Measurements from ENCODE around the gene SEMA5A.
"Not testable (repeated sequence)": the region's sequence is repeated elsewhere in the genome, so short reads cannot be mapped to it uniquely, and the experiment has no call there.

Gene SEMA5A

DNA sequence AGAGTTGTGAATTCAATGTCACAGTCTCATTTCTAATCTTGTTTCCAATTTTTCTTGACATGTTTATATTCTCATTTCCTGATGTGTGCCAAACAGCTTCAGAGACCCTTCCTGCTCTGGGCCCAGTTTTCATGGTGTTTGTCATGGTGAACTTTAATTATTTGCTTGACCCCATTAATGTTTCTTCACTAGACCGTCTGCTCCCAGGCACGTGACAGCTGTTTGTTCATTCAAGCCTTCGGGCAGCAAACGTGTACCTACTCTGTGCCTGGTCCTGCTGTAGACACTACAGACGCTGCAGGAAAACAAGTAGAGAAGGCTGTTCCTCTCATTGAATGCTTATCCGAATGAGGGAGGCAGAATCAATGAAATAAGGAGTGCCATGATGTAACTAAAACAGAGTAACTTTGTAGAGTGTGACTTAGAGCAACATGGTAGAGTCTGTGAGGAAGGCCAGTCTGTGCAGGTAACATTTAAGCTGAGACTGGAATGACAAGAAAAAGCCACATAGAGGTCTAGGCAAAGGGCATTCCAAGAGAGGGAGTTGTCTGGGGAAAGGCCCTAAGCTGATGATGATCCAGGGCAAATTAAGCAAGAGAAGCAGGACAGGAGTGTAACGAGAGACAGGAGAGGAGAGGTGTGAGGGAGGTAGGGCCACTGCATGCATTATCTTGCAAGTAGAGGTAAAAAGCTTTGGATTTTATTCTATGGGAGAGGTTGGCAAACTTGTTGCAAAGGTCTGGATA is 191.4 kb downstream of the SEMA5A start:
- TF ChIP-seq, protein P1, sequence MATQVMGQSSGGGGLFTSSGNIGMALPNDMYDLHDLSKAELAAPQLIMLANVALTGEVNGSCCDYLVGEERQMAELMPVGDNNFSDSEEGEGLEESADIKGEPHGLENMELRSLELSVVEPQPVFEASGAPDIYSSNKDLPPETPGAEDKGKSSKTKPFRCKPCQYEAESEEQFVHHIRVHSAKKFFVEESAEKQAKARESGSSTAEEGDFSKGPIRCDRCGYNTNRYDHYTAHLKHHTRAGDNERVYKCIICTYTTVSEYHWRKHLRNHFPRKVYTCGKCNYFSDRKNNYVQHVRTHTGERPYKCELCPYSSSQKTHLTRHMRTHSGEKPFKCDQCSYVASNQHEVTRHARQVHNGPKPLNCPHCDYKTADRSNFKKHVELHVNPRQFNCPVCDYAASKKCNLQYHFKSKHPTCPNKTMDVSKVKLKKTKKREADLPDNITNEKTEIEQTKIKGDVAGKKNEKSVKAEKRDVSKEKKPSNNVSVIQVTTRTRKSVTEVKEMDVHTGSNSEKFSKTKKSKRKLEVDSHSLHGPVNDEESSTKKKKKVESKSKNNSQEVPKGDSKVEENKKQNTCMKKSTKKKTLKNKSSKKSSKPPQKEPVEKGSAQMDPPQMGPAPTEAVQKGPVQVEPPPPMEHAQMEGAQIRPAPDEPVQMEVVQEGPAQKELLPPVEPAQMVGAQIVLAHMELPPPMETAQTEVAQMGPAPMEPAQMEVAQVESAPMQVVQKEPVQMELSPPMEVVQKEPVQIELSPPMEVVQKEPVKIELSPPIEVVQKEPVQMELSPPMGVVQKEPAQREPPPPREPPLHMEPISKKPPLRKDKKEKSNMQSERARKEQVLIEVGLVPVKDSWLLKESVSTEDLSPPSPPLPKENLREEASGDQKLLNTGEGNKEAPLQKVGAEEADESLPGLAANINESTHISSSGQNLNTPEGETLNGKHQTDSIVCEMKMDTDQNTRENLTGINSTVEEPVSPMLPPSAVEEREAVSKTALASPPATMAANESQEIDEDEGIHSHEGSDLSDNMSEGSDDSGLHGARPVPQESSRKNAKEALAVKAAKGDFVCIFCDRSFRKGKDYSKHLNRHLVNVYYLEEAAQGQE (IDR thresholded peaks at IDR 0.05; ENCODE audit: insufficient replicate concordance, low read depth): no peak
- TF ChIP-seq GABPA (IDR thresholded peaks at IDR 0.05; ENCODE audit: low read depth): no peak
- TF ChIP-seq, protein P2, sequence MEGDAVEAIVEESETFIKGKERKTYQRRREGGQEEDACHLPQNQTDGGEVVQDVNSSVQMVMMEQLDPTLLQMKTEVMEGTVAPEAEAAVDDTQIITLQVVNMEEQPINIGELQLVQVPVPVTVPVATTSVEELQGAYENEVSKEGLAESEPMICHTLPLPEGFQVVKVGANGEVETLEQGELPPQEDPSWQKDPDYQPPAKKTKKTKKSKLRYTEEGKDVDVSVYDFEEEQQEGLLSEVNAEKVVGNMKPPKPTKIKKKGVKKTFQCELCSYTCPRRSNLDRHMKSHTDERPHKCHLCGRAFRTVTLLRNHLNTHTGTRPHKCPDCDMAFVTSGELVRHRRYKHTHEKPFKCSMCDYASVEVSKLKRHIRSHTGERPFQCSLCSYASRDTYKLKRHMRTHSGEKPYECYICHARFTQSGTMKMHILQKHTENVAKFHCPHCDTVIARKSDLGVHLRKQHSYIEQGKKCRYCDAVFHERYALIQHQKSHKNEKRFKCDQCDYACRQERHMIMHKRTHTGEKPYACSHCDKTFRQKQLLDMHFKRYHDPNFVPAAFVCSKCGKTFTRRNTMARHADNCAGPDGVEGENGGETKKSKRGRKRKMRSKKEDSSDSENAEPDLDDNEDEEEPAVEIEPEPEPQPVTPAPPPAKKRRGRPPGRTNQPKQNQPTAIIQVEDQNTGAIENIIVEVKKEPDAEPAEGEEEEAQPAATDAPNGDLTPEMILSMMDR (IDR thresholded peaks at IDR 0.05; ENCODE audit: insufficient read depth, low read length): no peak
- no peak for TF ChIP-seq POLR2AphosphoS5 (IDR thresholded peaks at IDR 0.05; ENCODE audit: low read depth)
- no peak for TF ChIP-seq SPI1 (IDR thresholded peaks at IDR 0.05; ENCODE audit: borderline replicate concordance, low read depth)
- Histone ChIP-seq H3K27ac (replicated peaks) (no peak overlapping the region), H3K4me3 (replicated peaks; ENCODE audit: insufficient read depth, low read length) (no peak overlapping the region), H3K27me3 (ENCODE audit: insufficient read depth, poor library complexity, severe bottlenecking) (no peaks in the 10 kb centered on the region)
- no peak for DNase-seq (ENCODE audit: low read depth in 1 of 2, low spot score in 1 of 2)

DNA sequence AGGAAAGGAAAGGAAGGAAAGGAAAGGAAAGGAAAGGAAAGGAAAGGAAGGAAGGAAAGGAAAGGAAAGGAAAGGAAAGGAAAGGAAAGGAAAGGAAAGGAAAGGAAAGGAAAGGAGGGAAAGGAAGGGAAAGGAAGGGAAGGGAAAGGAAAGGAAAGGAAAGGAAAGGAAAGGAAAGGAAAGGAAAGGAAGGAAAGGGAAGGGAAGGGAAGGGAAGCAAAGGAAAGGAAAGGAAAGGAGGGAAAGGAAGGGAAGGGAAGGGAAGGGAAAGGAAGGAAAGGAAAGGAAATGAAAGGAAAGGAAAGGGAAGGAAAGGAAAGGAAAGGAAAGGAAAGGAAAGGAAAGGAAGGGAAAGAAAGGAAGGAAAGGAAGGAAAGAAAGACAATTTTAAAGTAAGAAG is 192.8 kb downstream of the SEMA5A start:
- not testable (repeated sequence) for H3K27me3 ChIP-seq (ENCODE audit: insufficient read depth, poor library complexity, severe bottlenecking); H3K27ac ChIP-seq (replicated peaks); DNase-seq (ENCODE audit: low read depth in 1 of 2, low spot score in 1 of 2); H3K4me3 ChIP-seq (replicated peaks; ENCODE audit: insufficient read depth, low read length)

DNA sequence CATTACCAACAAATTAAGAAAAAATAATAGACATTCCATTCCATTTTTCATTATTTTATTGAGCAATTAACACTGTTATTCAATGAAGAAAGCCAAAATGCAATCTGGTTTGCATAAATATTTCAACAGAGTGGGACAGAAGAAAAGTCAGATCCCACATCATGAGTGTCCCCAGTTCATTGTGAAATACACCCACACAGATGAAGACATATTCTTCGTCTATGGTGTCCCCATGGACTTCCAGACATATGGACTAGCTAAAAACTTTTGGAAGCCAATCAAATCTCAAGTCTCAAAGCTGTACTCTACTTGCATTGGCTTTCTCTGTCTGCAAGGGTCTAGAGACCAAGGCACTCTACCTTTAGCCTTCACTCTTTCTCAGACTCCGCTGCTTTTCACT is 194.3 kb downstream of the SEMA5A start:
- Histone ChIP-seq H3K27ac (replicated peaks) (no peak overlapping the region), H3K27me3 (ENCODE audit: insufficient read depth, poor library complexity, severe bottlenecking) (no peaks in the 10 kb centered on the region), H3K4me3 (replicated peaks; ENCODE audit: insufficient read depth, low read length) (no peak overlapping the region)
- no peak for DNase-seq (ENCODE audit: low read depth in 1 of 2, low spot score in 1 of 2)
- TF ChIP-seq SPI1 (IDR thresholded peaks at IDR 0.05; ENCODE audit: borderline replicate concordance, low read depth) (no peak), GABPA (IDR thresholded peaks at IDR 0.05; ENCODE audit: low read depth) (no peak), POLR2AphosphoS5 (IDR thresholded peaks at IDR 0.05; ENCODE audit: low read depth) (no peak)
- TF ChIP-seq, protein P1 (IDR thresholded peaks at IDR 0.05; ENCODE audit: insufficient replicate concordance, low read depth): no peak
- TF ChIP-seq, protein P2 (IDR thresholded peaks at IDR 0.05; ENCODE audit: insufficient read depth, low read length): no peak

DNA sequence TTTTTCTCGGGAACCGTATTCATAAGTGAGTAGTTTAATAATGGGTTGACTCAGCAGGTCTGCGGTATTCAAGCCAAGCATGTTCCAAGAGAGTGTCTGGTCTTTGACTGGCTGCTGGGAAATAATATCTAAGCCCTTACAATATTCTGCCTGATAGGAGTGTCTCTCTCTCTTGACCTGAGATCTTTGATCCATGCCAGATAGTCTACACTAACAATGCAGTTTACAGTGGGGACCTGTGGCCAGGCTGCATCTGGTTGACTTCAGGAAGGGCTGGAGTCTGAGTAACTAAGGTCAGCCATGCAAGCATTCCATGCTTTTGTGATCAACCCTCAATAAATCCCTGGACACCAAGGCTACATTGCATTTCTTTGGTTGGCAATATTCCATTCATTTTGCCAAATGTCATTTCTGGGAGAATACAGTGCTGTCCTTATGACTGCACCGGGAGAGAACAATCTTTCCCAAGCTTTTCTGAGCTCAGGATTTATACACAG is 195.5 kb downstream of the SEMA5A start:
- TF ChIP-seq SPI1 (IDR thresholded peaks at IDR 0.05; ENCODE audit: borderline replicate concordance, low read depth) (no peak), GABPA (IDR thresholded peaks at IDR 0.05; ENCODE audit: low read depth) (no peak), POLR2AphosphoS5 (IDR thresholded peaks at IDR 0.05; ENCODE audit: low read depth) (no peak)
- TF ChIP-seq, protein P1 (IDR thresholded peaks at IDR 0.05; ENCODE audit: insufficient replicate concordance, low read depth): no peak
- TF ChIP-seq, protein P2 (IDR thresholded peaks at IDR 0.05; ENCODE audit: insufficient read depth, low read length): no peak
- H3K27me3 ChIP-seq (ENCODE audit: insufficient read depth, poor library complexity, severe bottlenecking): no peaks in the 10 kb centered on the region
- no peak for DNase-seq (ENCODE audit: low read depth in 1 of 2, low spot score in 1 of 2)
- H3K27ac ChIP-seq (replicated peaks): no peak overlapping the region
- H3K4me3 ChIP-seq (replicated peaks; ENCODE audit: insufficient read depth, low read length): no peak overlapping the region
